ENCODE results near the gene TRMT1L.

TRMT1L gene

DNA sequence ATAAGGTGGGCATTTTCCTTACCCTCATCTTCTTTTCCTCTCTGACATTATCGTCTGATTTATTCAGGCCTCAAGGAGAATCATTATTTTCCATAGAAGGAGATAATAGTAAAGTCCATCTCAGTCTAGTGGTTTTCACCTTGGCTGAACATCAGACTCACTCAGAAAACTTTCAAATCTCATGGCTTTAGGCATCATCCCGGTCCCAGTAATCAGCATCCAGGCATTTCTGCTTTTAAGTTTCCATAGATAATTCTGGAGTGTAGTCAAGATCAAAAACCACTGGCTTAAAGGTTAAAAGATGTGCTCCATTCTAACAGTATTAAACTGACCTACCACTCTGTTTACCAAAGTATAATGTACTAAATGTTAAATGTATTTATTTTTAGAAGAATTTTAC lies 62.0 kb downstream of the TRMT1L start:
- Histone ChIP-seq H3K27ac (no peak overlapping the region), H3K27me3 (no peaks in the 10 kb centered on the region), H3K4me1 (no peaks in the 10 kb centered on the region), H4K20me1 (0 out of 22 replicates have a peak, but pooled peaks cover 0 to 10% (median 0%) of the 10 kb centered on the region in 11 experiments), H3K4me3 (no peak overlapping the region), H3K9me3 (replicated peaks in 1 of 11) (no peaks in the 10 kb centered on the region), H3K36me3 (peaks cover 82 to 100% (median 94%) of the 10 kb centered on the region in 11 experiments), H3K9ac (no peak overlapping the region), H3K4me2 (no peak overlapping the region)
- no peak for TF ChIP-seq Cebpa-rat (IDR thresholded peaks at IDR 0.05)

- no peak for TF ChIP-seq Cebpa-rat (IDR thresholded peaks at IDR 0.05)
- H3K4me1 ChIP-seq = no peaks in the 10 kb centered on the region
- H3K9me3 ChIP-seq (replicated peaks in 1 of 11) = no peaks in the 10 kb centered on the region
- H3K36me3 ChIP-seq = peaks cover 79 to 95% (median 90%) of the 10 kb centered on the region in 11 experiments
- H3K4me2 ChIP-seq = no peak overlapping the region
- no peak overlapping the region for H3K27ac ChIP-seq
- no peak overlapping the region for H3K9ac ChIP-seq
- H3K4me3 ChIP-seq = no peak overlapping the region
- H3K27me3 ChIP-seq = no peaks in the 10 kb centered on the region
- H4K20me1 ChIP-seq = peaks cover 0 to 20% (median 0%) of the 10 kb centered on the region in 11 experiments; a peak in 9 of 22 replicates
These were observed 65.3 kb downstream of the TRMT1L start for GRCh38 chr1:185091480-185091879.

DNA sequence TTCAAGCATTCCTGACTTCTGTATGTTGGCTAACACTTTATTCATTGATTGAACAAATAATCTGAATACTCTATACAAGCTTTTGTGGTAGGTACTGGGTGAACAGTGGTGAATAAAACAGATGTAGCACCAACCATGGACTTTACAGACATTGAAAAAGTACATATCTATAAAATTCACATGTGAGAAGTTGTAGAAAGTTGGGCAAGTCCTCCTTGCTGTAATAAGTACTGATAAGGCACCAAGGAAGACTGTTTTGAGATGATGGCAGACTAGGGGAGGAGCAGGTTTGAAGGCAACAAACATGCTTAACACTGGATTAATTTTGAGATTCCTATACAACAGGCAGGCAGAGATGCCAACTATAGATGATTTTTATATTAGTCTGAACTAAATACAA lies 69.0 kb downstream of the TRMT1L start:
- Histone ChIP-seq H3K36me3 (peaks cover 50 to 69% (median 56%) of the 10 kb centered on the region in 11 experiments), H3K4me2 (no peak overlapping the region), H3K27ac (no peak overlapping the region), H3K9ac (no peak overlapping the region), H3K4me1 (no peaks in the 10 kb centered on the region), H3K4me3 (no peak overlapping the region), H4K20me1 (peaks cover 4 to 54% (median 21%) of the 10 kb centered on the region in 11 experiments; a peak in 15 of 22 replicates), H3K27me3 (no peaks in the 10 kb centered on the region), H3K9me3 (replicated peaks in 1 of 11) (peaks cover 0 to 13% (median 0%) of the 10 kb centered on the region in 11 experiments; a peak in 4 of 22 replicates)
- no peak for TF ChIP-seq Cebpa-rat (IDR thresholded peaks at IDR 0.05)

- H3K9me3 ChIP-seq (replicated peaks in 1 of 11) = peaks cover 0 to 18% (median 5%) of the 10 kb centered on the region in 11 experiments; a peak in 10 of 22 replicates
- no peaks in the 10 kb centered on the region for H3K4me1 ChIP-seq
- no peak overlapping the region for H3K9ac ChIP-seq
- H4K20me1 ChIP-seq = peaks cover 4 to 61% (median 26%) of the 10 kb centered on the region in 11 experiments; a peak in 15 of 22 replicates
- no peak for TF ChIP-seq Cebpa-rat (IDR thresholded peaks at IDR 0.05)
- H3K27me3 ChIP-seq = no peaks in the 10 kb centered on the region
- H3K27ac ChIP-seq = no peak overlapping the region
- peaks cover 46 to 65% (median 52%) of the 10 kb centered on the region in 11 experiments for H3K36me3 ChIP-seq
- no peak overlapping the region for H3K4me3 ChIP-seq
- no peak overlapping the region for H3K4me2 ChIP-seq
These were observed 69.7 kb downstream of the TRMT1L start for GRCh38 chr1:185087101-185087500.

- H3K27me3 ChIP-seq = no peaks in the 10 kb centered on the region
- peaks cover 4 to 78% (median 37%) of the 10 kb centered on the region in 11 experiments; a peak in 15 of 22 replicates for H4K20me1 ChIP-seq
- H3K4me3 ChIP-seq = no peak overlapping the region
- H3K9me3 ChIP-seq (replicated peaks in 1 of 11) = peaks cover 0 to 40% (median 19%) of the 10 kb centered on the region in 11 experiments; a peak in 17 of 22 replicates
- no peaks in the 10 kb centered on the region; a peak in 1 of 20 replicates for H3K4me1 ChIP-seq
- H3K36me3 ChIP-seq = peaks cover 15 to 34% (median 24%) of the 10 kb centered on the region in 11 experiments
- no peak overlapping the region for H3K27ac ChIP-seq
- no peak for TF ChIP-seq Cebpa-rat (IDR thresholded peaks at IDR 0.05)
- no peak overlapping the region for H3K9ac ChIP-seq
- H3K4me2 ChIP-seq = no peak overlapping the region
These were observed 72.9 kb downstream of the TRMT1L start for GRCh38 chr1:185083818-185084217.

DNA sequence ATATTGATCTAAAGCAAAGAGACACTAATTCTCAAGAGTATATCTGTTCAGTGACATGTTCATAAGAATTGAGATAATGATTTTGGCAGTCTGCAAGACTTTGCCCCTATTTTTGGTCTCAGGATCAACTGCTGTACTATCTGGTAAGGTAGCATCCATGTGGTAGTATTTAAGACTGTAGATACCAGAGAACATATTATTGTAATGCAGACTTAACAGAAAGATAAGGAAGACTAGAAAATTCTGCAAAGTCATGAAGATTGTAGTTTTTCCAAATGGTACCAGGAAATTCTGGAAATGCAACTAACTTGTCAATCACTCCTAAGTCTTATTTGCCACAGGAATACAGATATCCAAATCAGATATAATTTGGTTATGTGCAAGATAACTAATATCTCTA lies 76.3 kb downstream of the TRMT1L start:
- Histone ChIP-seq H3K4me3 (no peak overlapping the region), H3K4me2 (no peak overlapping the region), H4K20me1 (peaks cover 4 to 90% (median 32%) of the 10 kb centered on the region in 11 experiments; a peak in 15 of 22 replicates), H3K36me3 (peaks cover 0 to 29% (median 11%) of the 10 kb centered on the region in 11 experiments; a peak in 14 of 22 replicates), H3K27me3 (no peaks in the 10 kb centered on the region), H3K9me3 (replicated peaks in 1 of 11) (peaks cover 4 to 54% (median 34%) of the 10 kb centered on the region in 11 experiments; a peak in 19 of 22 replicates), H3K4me1 (no peaks in the 10 kb centered on the region; a peak in 2 of 20 replicates), H3K27ac (no peak overlapping the region), H3K9ac (no peak overlapping the region)
- no peak for TF ChIP-seq Cebpa-rat (IDR thresholded peaks at IDR 0.05)

DNA sequence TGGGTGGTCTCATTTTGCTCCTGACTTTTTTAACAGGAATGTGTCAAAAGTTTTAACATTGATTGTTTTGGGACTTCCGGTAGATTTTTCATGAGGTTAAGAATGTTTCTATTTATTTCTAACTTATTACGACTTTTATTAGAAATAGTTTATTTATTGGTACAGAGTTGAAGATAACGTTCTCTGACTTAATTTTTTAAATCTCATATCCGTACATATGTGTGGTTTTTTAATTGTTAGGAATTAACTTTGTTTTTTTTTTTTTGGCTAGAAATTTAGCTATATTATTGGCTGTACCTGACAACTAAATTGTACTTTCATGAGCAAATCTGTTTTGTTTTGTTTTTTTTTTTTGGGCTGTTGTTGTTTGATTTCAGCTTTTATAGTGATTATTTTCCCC lies 79.4 kb downstream of the TRMT1L start:
- TF ChIP-seq Cebpa-rat (IDR thresholded peaks at IDR 0.05) = no peak
- H3K4me3 ChIP-seq = no peak overlapping the region
- no peaks in the 10 kb centered on the region for H3K27me3 ChIP-seq
- no peak overlapping the region for H3K27ac ChIP-seq
- H3K4me1 ChIP-seq = no peaks in the 10 kb centered on the region; a peak in 2 of 20 replicates
- H4K20me1 ChIP-seq = peaks cover 0 to 93% (median 31%) of the 10 kb centered on the region in 11 experiments; a peak in 11 of 22 replicates
- H3K9me3 ChIP-seq (replicated peaks in 1 of 11) = peaks cover 6 to 69% (median 51%) of the 10 kb centered on the region in 11 experiments; a peak in 20 of 22 replicates
- peaks cover 0 to 43% (median 17%) of the 10 kb centered on the region in 11 experiments; a peak in 17 of 22 replicates for H3K36me3 ChIP-seq
- no peak overlapping the region for H3K4me2 ChIP-seq
- no peak overlapping the region for H3K9ac ChIP-seq

DNA sequence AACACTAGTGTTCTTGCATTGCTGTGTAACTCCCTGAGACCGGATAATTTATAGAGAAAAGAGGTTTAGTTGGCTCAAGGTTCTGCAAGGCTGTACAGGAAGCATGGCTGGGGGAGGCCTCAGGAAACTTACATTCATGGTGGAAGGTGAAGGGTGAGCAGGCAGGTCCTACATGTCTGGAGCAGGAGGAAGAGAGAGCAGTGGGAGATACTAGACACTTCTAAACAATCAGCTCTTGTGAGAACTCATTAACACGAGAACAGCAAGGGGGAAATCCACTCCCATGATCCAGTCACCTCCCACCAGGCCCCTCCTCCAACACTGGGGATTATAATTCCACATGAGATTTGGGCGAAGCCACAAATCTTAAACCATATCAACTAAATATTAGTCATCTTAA lies 81.3 kb downstream of the TRMT1L start:
- no peak overlapping the region for H3K4me2 ChIP-seq

DNA sequence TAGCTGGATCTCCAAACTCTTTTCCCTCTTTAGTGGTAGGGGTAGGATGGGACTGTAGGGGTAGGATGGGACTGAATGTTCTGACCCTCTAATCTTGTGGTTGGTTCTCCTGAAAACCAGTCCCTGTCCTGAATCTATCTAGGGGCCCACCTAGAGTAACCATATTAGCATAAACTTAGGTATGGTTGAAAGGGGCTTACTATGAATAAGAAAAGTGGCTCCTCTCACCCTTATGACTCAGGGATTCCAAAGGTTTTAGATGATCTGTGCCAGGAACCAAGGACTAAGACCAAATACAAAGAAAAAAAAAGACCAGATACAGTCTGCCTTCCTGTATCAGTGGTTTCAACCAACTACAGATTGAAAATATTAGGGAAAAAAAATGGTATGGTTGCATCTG lies 82.4 kb downstream of the TRMT1L start:
- Histone ChIP-seq H3K36me3 (peaks cover 13 to 61% (median 35%) of the 10 kb centered on the region in 11 experiments; a peak in 20 of 22 replicates), H3K9me3 (replicated peaks in 1 of 11) (peaks cover 23 to 78% (median 69%) of the 10 kb centered on the region in 11 experiments), H3K4me2 (no peak overlapping the region), H3K27me3 (no peaks in the 10 kb centered on the region), H3K9ac (no peak overlapping the region), H4K20me1 (peaks cover 0 to 97% (median 39%) of the 10 kb centered on the region in 11 experiments; a peak in 13 of 22 replicates), H3K4me1 (peaks cover 0 to 6% (median 0%) of the 10 kb centered on the region in 10 experiments; a peak in 2 of 20 replicates), H3K27ac (no peak overlapping the region), H3K4me3 (no peak overlapping the region)
- TF ChIP-seq Cebpa-rat (IDR thresholded peaks at IDR 0.05) = no peak

More for the DNA sequence above, 81.3 kb downstream of the TRMT1L start:
- TF ChIP-seq Cebpa-rat (IDR thresholded peaks at IDR 0.05) = no peak
- Histone ChIP-seq H3K4me3 (no peak overlapping the region), H3K9me3 (replicated peaks in 1 of 11) (peaks cover 20 to 78% (median 62%) of the 10 kb centered on the region in 11 experiments), H3K9ac (no peak overlapping the region), H3K4me1 (peaks cover 0 to 6% (median 0%) of the 10 kb centered on the region in 10 experiments; a peak in 2 of 20 replicates), H4K20me1 (peaks cover 0 to 99% (median 38%) of the 10 kb centered on the region in 11 experiments; a peak in 12 of 22 replicates), H3K36me3 (peaks cover 13 to 54% (median 31%) of the 10 kb centered on the region in 11 experiments; a peak in 20 of 22 replicates), H3K27me3 (no peaks in the 10 kb centered on the region), H3K27ac (no peak overlapping the region)
